ENCODE results near the gene ZNF436. TPM values are rescaled to one million over a fixed set of nuclear protein-coding genes. Genes with fewer than 3 reads are reported as not detected.

Gene ZNF436
- total RNA-seq, 1 experiment from 2014 or later = 0.52 TPM

DNA sequence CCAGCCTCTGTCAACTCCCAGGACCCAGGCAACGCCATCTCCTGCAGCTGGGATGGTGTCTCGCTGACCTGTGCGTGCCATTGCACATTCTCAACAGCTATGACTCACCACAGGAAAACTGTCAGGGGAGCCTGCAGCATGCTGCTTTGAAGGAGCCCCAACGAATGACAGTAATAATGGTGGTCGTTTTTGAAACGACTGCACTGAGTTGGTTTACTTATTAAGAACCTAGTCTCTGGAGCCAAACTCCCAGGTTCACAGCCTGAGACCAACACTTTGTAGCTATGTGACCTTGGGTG, 33.4 kb upstream of the ZNF436 start:
- Histone ChIP-seq H2BK120ac (ENCODE audit: low read depth, low read length, poor library complexity, severe bottlenecking) (no peak overlapping the region), H3K14ac (ENCODE audit: insufficient read depth, low read length) (no peak overlapping the region), H4K20me1 (ENCODE audit: control insufficient read depth, insufficient read depth, insufficient read length) (peaks cover 2% of the 10 kb centered on the region), H3K9me3 (ENCODE audit: control insufficient read depth, low read depth, low read length) (no peaks in the 10 kb centered on the region), H2AK5ac (ENCODE audit: insufficient read length, low read length) (no peak overlapping the region), H3K4me2 (ENCODE audit: insufficient read depth, insufficient read length, low read length) (no peak overlapping the region), H2BK5ac (ENCODE audit: insufficient read length, low read length) (no peak overlapping the region), H4K5ac (ENCODE audit: insufficient read length, low read depth, low read length) (no peak overlapping the region), H4K8ac (replicated peaks; ENCODE audit: insufficient read length, low read depth, low read length) (no peak overlapping the region), H2BK20ac (ENCODE audit: low read depth, low read length, poor library complexity, severe bottlenecking) (no peak overlapping the region), H3K4ac (ENCODE audit: low read depth, low read length) (no peak overlapping the region), H3K27me3 (ENCODE audit: insufficient read depth, low read length) (peaks cover 27% of the 10 kb centered on the region; the same call in 1 of the 2 replicates), H3K18ac (ENCODE audit: insufficient read length, low read depth, low read length) (no peak overlapping the region), H3K9ac (ENCODE audit: extremely low read depth, insufficient read length, low read length) (no peak overlapping the region), H3T11ph (ENCODE audit: low read length) (no peak overlapping the region), H3K23me2 (ENCODE audit: insufficient read length, low read depth, low read length, poor library complexity, severe bottlenecking) (peaks cover 3% of the 10 kb centered on the region), H3K4me1 (ENCODE audit: insufficient read depth, low read length) (no peaks in the 10 kb centered on the region), H3K79me1 (ENCODE audit: insufficient read depth, low read depth, low read length, poor library complexity, severe bottlenecking) (no peaks in the 10 kb centered on the region), H2BK12ac (ENCODE audit: insufficient read length, low read depth, low read length) (no peak overlapping the region), H3K56ac (ENCODE audit: insufficient read length, low read depth, low read length) (no peak overlapping the region), H3K79me2 (ENCODE audit: insufficient read depth, low read length) (no peaks in the 10 kb centered on the region), H4K91ac (ENCODE audit: insufficient read length, low read depth, low read length) (no peak overlapping the region), H2AFZ (ENCODE audit: low read length) (no peak overlapping the region), H3K27ac (ENCODE audit: insufficient read length, low read depth, low read length) (no peak overlapping the region), H3K23ac (ENCODE audit: insufficient read length, low read depth, low read length) (no peak overlapping the region), H2BK15ac (ENCODE audit: low read depth, low read length) (no peak overlapping the region)
- no peaks in the 10 kb centered on the region for H3K9me3 Mint-ChIP-seq
- peaks cover 4 to 10% of the 10 kb centered on the region in 2 experiments; a peak in 3 of 4 replicates for H3K4me1 Mint-ChIP-seq
- TF ChIP-seq, protein P1, sequence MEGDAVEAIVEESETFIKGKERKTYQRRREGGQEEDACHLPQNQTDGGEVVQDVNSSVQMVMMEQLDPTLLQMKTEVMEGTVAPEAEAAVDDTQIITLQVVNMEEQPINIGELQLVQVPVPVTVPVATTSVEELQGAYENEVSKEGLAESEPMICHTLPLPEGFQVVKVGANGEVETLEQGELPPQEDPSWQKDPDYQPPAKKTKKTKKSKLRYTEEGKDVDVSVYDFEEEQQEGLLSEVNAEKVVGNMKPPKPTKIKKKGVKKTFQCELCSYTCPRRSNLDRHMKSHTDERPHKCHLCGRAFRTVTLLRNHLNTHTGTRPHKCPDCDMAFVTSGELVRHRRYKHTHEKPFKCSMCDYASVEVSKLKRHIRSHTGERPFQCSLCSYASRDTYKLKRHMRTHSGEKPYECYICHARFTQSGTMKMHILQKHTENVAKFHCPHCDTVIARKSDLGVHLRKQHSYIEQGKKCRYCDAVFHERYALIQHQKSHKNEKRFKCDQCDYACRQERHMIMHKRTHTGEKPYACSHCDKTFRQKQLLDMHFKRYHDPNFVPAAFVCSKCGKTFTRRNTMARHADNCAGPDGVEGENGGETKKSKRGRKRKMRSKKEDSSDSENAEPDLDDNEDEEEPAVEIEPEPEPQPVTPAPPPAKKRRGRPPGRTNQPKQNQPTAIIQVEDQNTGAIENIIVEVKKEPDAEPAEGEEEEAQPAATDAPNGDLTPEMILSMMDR (conservative IDR thresholded peaks at IDR 0.05) = no peak
- no peak overlapping the region for H3K4me3 Mint-ChIP-seq
- no peak for DNase-seq
- no peak overlapping the region for H3K27ac Mint-ChIP-seq
- H3K36me3 Mint-ChIP-seq (ENCODE audit: insufficient read depth in 1 of 3, low read depth in 3 of 3) = no peaks in the 10 kb centered on the region
- H3K27me3 Mint-ChIP-seq (ENCODE audit: low read depth) = no peaks in the 10 kb centered on the region
- WGBS (ENCODE audit: extremely low coverage, insufficient read length, low lambda C conversion rate) = no CpG with 5 or more reads among the region's 6 CpGs

All from H9 (cell line).